Heart left ventricle (tissue), 13 donors: ENCODE results near the gene RAB11FIP4.

Experiments used
- POLR2A ChIP-seq, 2 donors: fragments of 450-650 bp; IDR thresholded peaks; one replicate each; pipeline ENCODE4 v1.6.1; 2017; ENCODE audit warnings: antibody characterized with exemption in 2 of 2, mild to moderate bottlenecking in 2 of 2, moderate library complexity in 2 of 2
- TF ChIP-seq, protein P1 (sequence below), 12 donors: fragments of 200-600 bp; sonication (generic) in 4 of 12; IDR thresholded peaks; one replicate each; pipeline versions ENCODE4 v1.5.0 to v1.8.0; 2018 to 2022; ENCODE audit warnings: antibody characterized with exemption in 12 of 12, mild to moderate bottlenecking in 5 of 12
- donor health status: ischemic (EF 13 %, LVEDD 7.1; RV severe dilation, severe dysfunction).
- donor health status: DM: no; HTN: yes; CAD: no.
- donor health status: DM: no; HTN: no; CAD: no.
- donor health status: ischemic (EF 25% LVEDD 6.9; RV normal size, moderate dysfunction).
- donor health status: ischemic (EF 25% LVEDD 5.7; RV mildly dilated, moderate dysfunction).
- donor health status: ischemic (EF 35%, LVEDD 5.7; RV mildly dilated, moderate dysfunction).
- donor health status: nonischemic (EF 11% LVEDD 7.7; RV severe dilation, severe dysfunction).
- donor health status: DM: yes; HTN: yes; CAD: no.
- donor health status: PGD.
- donor health status: ischemic (EF 29% LVEDD 5.4; RV normal size, mild dysfunction).
- donor health status: nonischemic (EF 23%, LVEDD 6.1; RV moderate dilation, normal function).

DNA sequence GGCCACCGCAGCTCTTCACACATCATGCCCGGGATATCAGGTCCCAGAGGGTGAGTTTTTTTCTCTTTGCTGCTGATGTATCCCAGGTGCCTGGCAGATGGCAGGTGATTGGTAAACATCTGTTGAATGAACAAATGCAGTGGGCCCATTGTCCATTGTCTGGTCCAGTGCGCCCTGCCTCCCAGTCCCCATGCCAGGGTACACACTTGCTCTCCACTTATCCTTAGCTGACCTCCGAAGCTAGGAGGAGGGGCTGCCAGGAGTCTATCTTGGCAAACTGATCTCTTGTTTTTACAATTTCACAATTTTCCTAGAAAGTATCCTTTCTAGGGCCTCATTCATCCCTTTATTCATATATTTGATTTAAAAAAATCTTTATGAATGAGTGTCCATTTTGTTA lies 196.0 kb downstream of the RAB11FIP4 start:
- TF ChIP-seq, protein P1, sequence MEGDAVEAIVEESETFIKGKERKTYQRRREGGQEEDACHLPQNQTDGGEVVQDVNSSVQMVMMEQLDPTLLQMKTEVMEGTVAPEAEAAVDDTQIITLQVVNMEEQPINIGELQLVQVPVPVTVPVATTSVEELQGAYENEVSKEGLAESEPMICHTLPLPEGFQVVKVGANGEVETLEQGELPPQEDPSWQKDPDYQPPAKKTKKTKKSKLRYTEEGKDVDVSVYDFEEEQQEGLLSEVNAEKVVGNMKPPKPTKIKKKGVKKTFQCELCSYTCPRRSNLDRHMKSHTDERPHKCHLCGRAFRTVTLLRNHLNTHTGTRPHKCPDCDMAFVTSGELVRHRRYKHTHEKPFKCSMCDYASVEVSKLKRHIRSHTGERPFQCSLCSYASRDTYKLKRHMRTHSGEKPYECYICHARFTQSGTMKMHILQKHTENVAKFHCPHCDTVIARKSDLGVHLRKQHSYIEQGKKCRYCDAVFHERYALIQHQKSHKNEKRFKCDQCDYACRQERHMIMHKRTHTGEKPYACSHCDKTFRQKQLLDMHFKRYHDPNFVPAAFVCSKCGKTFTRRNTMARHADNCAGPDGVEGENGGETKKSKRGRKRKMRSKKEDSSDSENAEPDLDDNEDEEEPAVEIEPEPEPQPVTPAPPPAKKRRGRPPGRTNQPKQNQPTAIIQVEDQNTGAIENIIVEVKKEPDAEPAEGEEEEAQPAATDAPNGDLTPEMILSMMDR (IDR thresholded peaks at IDR 0.05): no peak
- TF ChIP-seq POLR2A (IDR thresholded peaks at IDR 0.05): no peak
